Vagina (tissue), 2 donors: ENCODE results near the gene FXYD3. TPM values are rescaled to one million over a fixed set of nuclear protein-coding genes. Genes with fewer than 3 reads are reported as not detected.

Experiments
- DNase-seq, 2 donors: peaks; one replicate each; pipeline ENCODE4 v3.0.0-alpha.2; 2017; ENCODE audit errors: extremely low spot score in 2 of 2
- H3K27ac ChIP-seq: fragments of 200-600 bp; sonication (generic); one replicate; pipeline ENCODE4 v1.5.1; 2019
- H3K27me3 ChIP-seq: fragments of 200-600 bp; sonication (generic); one replicate; pipeline ENCODE4 v1.5.1; 2019
- H3K36me3 ChIP-seq, 2 donors: fragments of 200-600 bp; sonication (generic); one replicate each; pipeline ENCODE4 v1.5.1; 2017 to 2019
- H3K4me1 ChIP-seq: fragments of 200-600 bp; sonication (generic); one replicate; pipeline ENCODE4 v1.5.1; 2019
- H3K4me3 ChIP-seq, 2 donors: fragments of 200-600 bp; sonication (generic); 1 replicate in 1 of 2; 2 replicates in 1 of 2; pipeline ENCODE4 v1.5.1; 2016 to 2019
- H3K9me3 ChIP-seq: fragments of 200-600 bp; sonication (generic); one replicate; pipeline ENCODE4 v1.5.1; 2019
- POLR2A ChIP-seq, 2 donors: fragments of 450-650 bp; IDR thresholded peaks; one replicate each; pipeline ENCODE4 v1.6.1; 2017; ENCODE audit warnings: antibody characterized with exemption in 2 of 2, mild to moderate bottlenecking in 2 of 2, moderate library complexity in 2 of 2
- POLR2AphosphoS5 ChIP-seq, 2 donors: sonication (generic); formaldehyde crosslinking; IDR thresholded peaks; one replicate each; pipeline ENCODE4 v1.9.0; 2017; ENCODE audit warnings: antibody characterized with exemption in 2 of 2, mild to moderate bottlenecking in 2 of 2, low read depth in 1 of 2; ENCODE audit not compliant: insufficient read depth in 1 of 2
- intact Hi-C: fragments of 100-400 bp; cut with DNase I; formaldehyde crosslinking; loops from one replicate; pipeline ENCODE4 v1.15.1; 2023
- total RNA-seq: library from RNA; depleted of rRNA; stranded (reverse); fragments of >200 nt; gene quantifications from one replicate; pipeline ENCODE4 v1.2.3, GENCODE V29; 2016
- TF ChIP-seq, protein P1 (sequence below), 3 experiments: fragments of 450-650 bp in 2 of 3; fragments of 200-600 bp in 1 of 3; sonication (generic) in 1 of 3; IDR thresholded peaks; one replicate each; pipeline ENCODE4 v1.5.1; 2017 to 2019; ENCODE audit warnings: antibody characterized with exemption in 3 of 3, mild to moderate bottlenecking in 2 of 3, moderate library complexity in 2 of 3

FXYD3 gene
- total RNA-seq, 1 donor from 2014 or later = 788 TPM

DNA sequence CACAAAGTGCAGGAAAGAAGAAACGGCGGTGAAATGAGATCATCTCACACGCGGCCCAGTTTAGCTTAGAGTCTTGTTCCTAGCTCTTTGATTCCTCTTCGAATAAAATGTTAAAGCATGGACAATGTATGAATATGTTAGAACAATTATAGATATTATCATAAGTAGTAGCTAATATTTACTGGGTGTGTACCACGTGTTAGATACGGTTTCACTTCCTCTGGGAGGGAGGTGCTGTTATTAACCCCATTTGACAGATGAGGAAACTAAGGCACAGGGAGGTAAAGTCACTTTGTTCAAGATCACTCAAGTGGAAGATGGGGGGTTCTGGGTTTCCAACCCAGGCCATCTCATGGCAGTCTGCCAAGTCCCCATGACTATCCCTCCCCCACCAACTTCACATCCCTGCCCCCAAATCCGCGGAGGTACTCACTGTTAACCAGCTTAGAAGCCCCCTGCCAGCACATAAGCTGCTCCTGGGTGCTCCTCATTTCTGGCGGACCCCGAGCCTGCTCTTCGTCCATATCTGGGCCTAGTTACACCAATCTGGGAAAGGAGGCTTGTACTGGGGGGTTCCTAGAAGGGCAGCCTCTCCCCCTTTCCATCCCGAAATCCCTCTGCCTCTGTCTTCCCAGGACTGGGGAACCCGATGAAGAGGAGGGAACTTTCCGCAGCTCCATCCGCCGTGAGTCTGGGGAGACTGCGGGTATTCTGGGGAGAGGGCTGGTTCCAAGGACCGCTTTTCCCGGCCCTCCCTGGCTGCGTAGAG, 26.4 kb downstream of the FXYD3 start:
- H3K27me3 ChIP-seq = no peaks in the 10 kb centered on the region
- intact Hi-C loops = loop anchor here (5.0 kb wide), 2 partner anchors 65 to 125 kb away; partner anchors contain the start of gene USF2
- TF ChIP-seq POLR2A (IDR thresholded peaks at IDR 0.05) = no peak
- no peak for TF ChIP-seq POLR2AphosphoS5 (IDR thresholded peaks at IDR 0.05; ENCODE audit: insufficient read depth in 1 of 2, low read depth in 1 of 2)
- TF ChIP-seq, protein P1, sequence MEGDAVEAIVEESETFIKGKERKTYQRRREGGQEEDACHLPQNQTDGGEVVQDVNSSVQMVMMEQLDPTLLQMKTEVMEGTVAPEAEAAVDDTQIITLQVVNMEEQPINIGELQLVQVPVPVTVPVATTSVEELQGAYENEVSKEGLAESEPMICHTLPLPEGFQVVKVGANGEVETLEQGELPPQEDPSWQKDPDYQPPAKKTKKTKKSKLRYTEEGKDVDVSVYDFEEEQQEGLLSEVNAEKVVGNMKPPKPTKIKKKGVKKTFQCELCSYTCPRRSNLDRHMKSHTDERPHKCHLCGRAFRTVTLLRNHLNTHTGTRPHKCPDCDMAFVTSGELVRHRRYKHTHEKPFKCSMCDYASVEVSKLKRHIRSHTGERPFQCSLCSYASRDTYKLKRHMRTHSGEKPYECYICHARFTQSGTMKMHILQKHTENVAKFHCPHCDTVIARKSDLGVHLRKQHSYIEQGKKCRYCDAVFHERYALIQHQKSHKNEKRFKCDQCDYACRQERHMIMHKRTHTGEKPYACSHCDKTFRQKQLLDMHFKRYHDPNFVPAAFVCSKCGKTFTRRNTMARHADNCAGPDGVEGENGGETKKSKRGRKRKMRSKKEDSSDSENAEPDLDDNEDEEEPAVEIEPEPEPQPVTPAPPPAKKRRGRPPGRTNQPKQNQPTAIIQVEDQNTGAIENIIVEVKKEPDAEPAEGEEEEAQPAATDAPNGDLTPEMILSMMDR (IDR thresholded peaks at IDR 0.05) = no peak
- DNase-seq = no peak
- H3K4me3 ChIP-seq = peak overlapping the region; percentile 28 to 39
- no peaks in the 10 kb centered on the region for H3K9me3 ChIP-seq
- H3K36me3 ChIP-seq = no peaks in the 10 kb centered on the region
- peaks cover 56% of the 10 kb centered on the region for H3K4me1 ChIP-seq
- H3K27ac ChIP-seq = peak overlapping the region; percentile 75

DNA sequence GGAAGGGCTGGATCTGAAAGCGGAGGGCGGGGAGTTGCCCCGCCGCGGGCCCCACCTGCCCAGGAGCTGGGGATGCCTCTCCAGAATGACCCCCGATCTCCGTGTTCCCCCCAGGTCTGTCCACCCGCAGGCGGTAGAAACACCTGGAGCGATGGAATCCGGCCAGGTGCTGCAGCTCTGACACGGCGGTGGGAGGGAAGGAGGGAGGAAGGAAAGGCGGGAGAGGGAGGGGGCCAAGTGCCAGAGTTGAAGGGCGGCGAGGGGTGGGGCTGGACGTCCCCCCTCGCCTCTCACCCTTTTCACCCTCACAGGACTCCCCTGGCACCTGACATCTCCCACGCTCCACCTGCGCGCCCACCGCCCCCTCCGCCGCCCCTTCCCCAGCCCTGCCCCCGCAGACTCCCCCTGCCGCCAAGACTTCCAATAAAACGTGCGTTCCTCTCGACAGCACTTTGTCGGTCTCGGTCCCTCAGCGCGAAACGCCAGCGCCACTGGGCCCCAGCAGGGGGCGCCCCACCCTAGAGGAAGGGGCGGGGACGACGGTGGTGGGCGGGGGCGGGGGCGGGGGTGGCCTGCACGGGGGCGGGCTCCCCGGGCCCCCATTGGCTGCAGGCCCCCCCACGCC, 27.1 kb downstream of the FXYD3 start:
- DNase-seq = no peak
- Histone ChIP-seq H3K9me3 (no peaks in the 10 kb centered on the region), H3K27me3 (no peaks in the 10 kb centered on the region), H3K4me1 (peaks cover 49% of the 10 kb centered on the region), H3K36me3 (no peaks in the 10 kb centered on the region), H3K4me3 (peak overlapping the region; percentile 28 to 39), H3K27ac (peak overlapping the region; percentile 75)
- TF ChIP-seq, protein P1 (IDR thresholded peaks at IDR 0.05) = peak in 1 of 3 experiments; percentile 85
- TF ChIP-seq POLR2A (IDR thresholded peaks at IDR 0.05) = no peak
- intact Hi-C loops = loop anchor here (5.0 kb wide), 2 partner anchors 65 to 125 kb away; partner anchors contain the start of gene USF2

DNA sequence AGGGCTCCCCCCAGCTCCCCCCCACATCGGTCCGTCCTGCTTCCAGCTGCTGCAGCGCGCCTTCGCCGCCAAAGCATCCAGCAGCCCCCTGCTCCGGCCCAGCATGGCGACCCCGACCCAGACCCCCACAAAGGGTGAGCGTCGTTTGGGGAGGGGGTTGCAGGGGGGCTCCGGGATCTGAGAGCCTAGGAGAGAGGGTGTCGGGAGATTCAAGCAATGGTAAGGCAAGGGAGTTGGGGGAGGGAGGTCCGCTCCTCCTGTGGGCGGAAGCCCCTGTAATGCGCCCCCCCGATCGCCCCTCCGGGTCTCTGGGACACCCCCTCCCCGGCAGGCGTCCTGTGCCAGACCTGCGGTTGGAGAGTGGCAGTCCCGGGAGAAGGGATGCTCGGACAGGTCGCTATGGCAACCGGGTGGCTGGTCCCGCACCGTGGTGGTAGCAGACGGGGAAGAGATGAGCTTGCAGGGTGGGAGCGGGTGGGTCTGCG, 27.6 kb downstream of the FXYD3 start, which contains the start of gene FXYD7:
Gene FXYD7, plus strand, starts transcription at position 25 of the 485 bp plus-strand sequence. Its CDS starts 79 bp downstream, at position 104.
- TF ChIP-seq POLR2A (IDR thresholded peaks at IDR 0.05) (no peak), POLR2AphosphoS5 (IDR thresholded peaks at IDR 0.05; ENCODE audit: insufficient read depth in 1 of 2, low read depth in 1 of 2) (no peak)
- TF ChIP-seq, protein P1 (IDR thresholded peaks at IDR 0.05) = no peak
- Histone ChIP-seq H3K4me3 (peak within 1 kb of the TSS; percentile 28 to 39), H3K4me1 (peaks cover 47% of the 10 kb centered on the region), H3K9me3 (no peaks in the 10 kb centered on the region), H3K27ac (peak within 1 kb of the TSS; percentile 75), H3K27me3 (no peaks in the 10 kb centered on the region), H3K36me3 (no peaks in the 10 kb centered on the region)
- intact Hi-C loops = loop anchor here (5.0 kb wide), 2 partner anchors 66 to 124 kb away; partner anchors contain the start of gene USF2
- DNase-seq = no peak

DNA sequence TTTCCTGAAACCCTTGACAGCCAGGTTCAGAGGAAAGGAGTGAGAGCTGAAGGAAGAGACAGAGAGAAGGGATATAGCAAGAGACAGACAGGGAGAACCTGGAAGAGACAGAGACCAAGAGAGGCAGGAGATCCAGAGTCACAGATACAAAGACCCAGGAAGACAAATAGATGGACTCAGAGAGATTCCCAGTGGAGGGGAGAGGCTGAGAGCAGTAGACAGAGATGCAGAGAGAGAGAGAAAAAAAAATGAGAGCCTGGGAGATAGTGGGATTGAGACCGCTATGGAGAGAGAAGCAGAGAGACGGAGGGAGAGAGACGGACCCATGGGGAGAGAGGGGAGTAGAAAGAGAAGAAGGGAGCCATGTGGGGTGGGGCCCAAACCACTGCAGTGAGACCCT, 28.2 kb downstream of the FXYD3 start:
- no peaks in the 10 kb centered on the region for H3K36me3 ChIP-seq
- no peaks in the 10 kb centered on the region for H3K27me3 ChIP-seq
- H3K9me3 ChIP-seq = no peaks in the 10 kb centered on the region
- TF ChIP-seq POLR2AphosphoS5 (IDR thresholded peaks at IDR 0.05; ENCODE audit: insufficient read depth in 1 of 2, low read depth in 1 of 2) = no peak
- TF ChIP-seq POLR2A (IDR thresholded peaks at IDR 0.05) = no peak
- TF ChIP-seq, protein P1 (IDR thresholded peaks at IDR 0.05) = no peak
- no peak for DNase-seq
- H3K27ac ChIP-seq = peak overlapping the region; percentile 75
- peaks cover 47% of the 10 kb centered on the region for H3K4me1 ChIP-seq
- intact Hi-C loops = loop anchor here (5.0 kb wide), 2 partner anchors 67 to 123 kb away; partner anchors contain the start of gene USF2
- H3K4me3 ChIP-seq = peak overlapping the region in 1 of 2 donors; percentile 39
